GM19043 (cell line): Measurements from ENCODE around the gene CCNE1.

Experiments
- ATAC-seq: cut with Tn5 transposase; IDR thresholded peaks from one replicate; pipeline ENCODE4 v1.9.1; 2021; ENCODE audit warnings: low read depth; ENCODE audit not compliant: unreplicated experiment

Gene CCNE1

DNA sequence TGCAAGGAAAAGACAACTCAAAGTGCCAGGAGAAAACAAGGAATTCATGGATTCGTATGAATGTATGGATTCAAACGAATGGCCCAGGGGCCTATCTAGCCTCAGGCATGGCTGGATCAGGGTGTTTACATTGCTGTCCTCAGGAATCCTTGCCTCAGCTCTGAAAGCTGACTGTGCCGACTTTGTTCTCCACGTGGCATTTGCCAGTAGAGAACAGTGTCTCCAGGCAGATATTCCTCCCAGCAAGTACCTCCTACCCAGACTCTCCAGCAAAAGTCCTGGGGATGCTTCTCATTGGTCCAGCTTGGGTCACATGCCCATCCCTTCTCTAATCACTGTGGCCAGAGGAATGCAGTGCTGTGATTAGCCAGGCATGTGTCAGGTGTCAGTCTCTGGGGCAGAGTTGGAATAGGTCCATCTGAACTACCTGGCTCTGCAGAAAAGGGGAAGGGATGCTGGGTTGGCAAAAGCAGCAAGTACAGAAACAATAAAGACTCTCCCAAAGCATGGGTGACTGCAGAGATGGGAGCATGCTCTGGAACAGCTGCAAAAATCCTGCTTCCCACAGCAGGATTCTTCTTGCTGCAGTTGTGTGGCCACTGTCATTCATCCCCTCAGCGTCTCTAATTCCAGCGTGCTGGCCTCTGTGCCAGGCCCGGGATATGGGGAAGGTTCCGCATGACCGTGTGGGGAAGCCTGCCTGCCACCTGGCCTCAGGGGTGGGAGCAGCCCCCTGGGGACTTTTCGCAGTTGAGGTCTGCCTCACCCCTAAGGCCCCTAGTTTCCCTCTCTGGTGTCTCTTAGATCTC, 30.0 kb downstream of the CCNE1 start:
- no peak for ATAC-seq

- no peak for ATAC-seq
These were observed 30.8 kb downstream of the CCNE1 start for GRCh38 chr19:29842471-29843179.

GRCh38 chr19:29843180-29844051, 31.6 kb downstream of the CCNE1 start:
- ATAC-seq: no peak

GRCh38 chr19:29844891-29845573, 33.2 kb downstream of the CCNE1 start:
- peak; percentile 82 for ATAC-seq

- ATAC-seq: no peak
These were observed 33.9 kb downstream of the CCNE1 start for GRCh38 chr19:29845574-29846176.

- no peak for ATAC-seq
These were observed 37.4 kb downstream of the CCNE1 start for GRCh38 chr19:29849208-29849607.

- no peak for ATAC-seq
These were observed 38.7 kb downstream of the CCNE1 start for GRCh38 chr19:29850482-29850881.

DNA sequence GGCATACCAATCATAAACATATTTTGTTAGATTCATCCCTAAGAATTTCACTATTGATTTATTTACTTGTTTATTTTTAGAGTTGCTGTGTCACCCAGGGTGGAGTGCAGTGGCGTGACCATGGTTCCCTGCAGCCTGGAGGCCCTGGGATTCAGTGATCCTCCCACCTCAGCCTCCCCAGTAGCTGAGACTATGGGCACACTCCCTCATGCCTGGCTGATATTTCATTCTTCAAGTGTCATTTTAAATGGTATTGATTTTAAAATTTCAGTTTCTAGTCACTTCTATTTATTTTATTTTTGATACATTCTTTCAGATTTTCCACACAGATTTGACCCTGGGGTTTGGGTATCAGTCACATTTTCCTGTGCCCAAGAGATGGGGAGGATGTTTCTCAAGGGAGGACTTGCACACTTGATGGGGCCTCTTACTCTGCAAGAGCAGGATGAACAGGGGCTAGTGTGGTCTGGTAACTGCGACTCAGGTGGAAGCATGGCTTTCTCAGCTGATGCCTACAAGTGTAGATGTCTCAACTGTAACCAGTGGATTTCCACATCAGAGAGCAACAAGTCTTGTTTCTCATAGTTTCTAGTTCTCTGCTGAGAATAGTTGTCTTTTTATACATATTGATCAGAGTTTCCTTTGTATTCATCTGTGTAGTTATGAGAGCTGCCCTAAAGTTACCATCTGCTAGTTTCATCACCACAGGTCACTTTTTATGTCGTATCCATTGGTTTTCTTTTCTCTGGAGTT, 40.2 kb downstream of the CCNE1 start:
- ATAC-seq: peak; percentile 68

GRCh38 chr19:29854033-29854432, 42.2 kb downstream of the CCNE1 start:
- no peak for ATAC-seq

DNA sequence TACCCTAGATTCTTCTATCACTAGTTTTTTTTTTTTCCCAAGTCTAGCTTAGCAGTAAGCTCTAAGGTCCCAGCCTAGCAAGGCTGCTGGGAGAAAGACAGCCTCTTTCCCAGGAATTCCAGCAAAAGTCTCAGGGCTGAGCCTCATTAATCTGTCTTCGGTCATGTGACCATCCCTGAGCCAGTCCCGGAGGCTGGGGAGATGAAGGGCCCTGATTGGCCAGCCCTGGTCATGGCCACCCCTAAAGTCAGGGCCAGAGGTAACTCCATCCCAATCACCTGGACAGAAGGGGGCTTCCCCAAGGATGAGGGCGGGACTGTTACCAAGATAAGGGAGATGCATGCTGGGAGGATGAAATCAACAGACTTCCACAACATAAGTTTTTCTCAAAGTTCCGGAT, 43.3 kb downstream of the CCNE1 start:
- ATAC-seq: no peak

- no peak for ATAC-seq
These were observed 44.1 kb downstream of the CCNE1 start for GRCh38 chr19:29855741-29856500.

GRCh38 chr19:29858000-29858596, 46.3 kb downstream of the CCNE1 start:
- ATAC-seq: no peak

- no peak for ATAC-seq
These were observed 46.8 kb downstream of the CCNE1 start for GRCh38 chr19:29858621-29859020.

- ATAC-seq: no peak
These were observed 48.7 kb downstream of the CCNE1 start for GRCh38 chr19:29860492-29860891.

- no peak for ATAC-seq
These were observed 49.8 kb downstream of the CCNE1 start for GRCh38 chr19:29861574-29861973.

- no peak for ATAC-seq
These were observed 54.2 kb downstream of the CCNE1 start for GRCh38 chr19:29866011-29866410.

- no peak for ATAC-seq
These were observed 56.2 kb downstream of the CCNE1 start for GRCh38 chr19:29867984-29868383.

- ATAC-seq: no peak
These were observed 59.4 kb downstream of the CCNE1 start for GRCh38 chr19:29871143-29871542.
